ENCODE measurements around the gene TMEM119.
A peak's percentile ranks its signal among the peaks of the same experiment; 100 is the strongest.

Gene TMEM119

GRCh38 chr12:108599541-108599940 is 1.7 kb upstream of the TMEM119 start:
- Histone ChIP-seq H3K79me1 (ENCODE audit: low read depth, low read length) (no peaks in the 10 kb centered on the region), H3K9me3 (replicated peaks in 1 of 2; ENCODE audit: control insufficient read depth in 2 of 2, insufficient read depth in 1 of 2, low read depth in 1 of 2, low read length in 2 of 2) (peaks cover 0 to 2% of the 10 kb centered on the region in 2 donors), H2BK15ac (ENCODE audit: low read length) (peak overlapping the region; percentile 3), H4K91ac (ENCODE audit: low read depth, low read length, poor library complexity) (no peak overlapping the region), H3K27ac (replicated peaks; ENCODE audit: low read length) (no peak overlapping the region), H3K27me3 (ENCODE audit: control insufficient read depth in 3 of 3, insufficient read depth in 3 of 3, low read depth in 1 of 3, low read length in 3 of 3) (peaks cover 0 to 3% (median 0%) of the 10 kb centered on the region in 3 experiments), H3K4ac (ENCODE audit: low read length) (no peak overlapping the region), H2BK5ac (ENCODE audit: low read length) (no peak overlapping the region), H2BK12ac (ENCODE audit: low read length) (peak overlapping the region; percentile 32), H2AFZ (ENCODE audit: low read length) (no peak overlapping the region), H3K18ac (ENCODE audit: low read length) (peak overlapping the region; percentile 39), H3K23ac (ENCODE audit: low read depth, low read length, poor library complexity) (peak overlapping the region; percentile 26), H3K36me3 (replicated peaks in 1 of 2; ENCODE audit: control insufficient read depth in 2 of 2, insufficient read depth in 2 of 2, low read length in 2 of 2) (no peaks in the 10 kb centered on the region), H3K14ac (ENCODE audit: low read length) (no peak overlapping the region), H3K4me3 (ENCODE audit: low read length in 2 of 2) (no peak overlapping the region), H2AK5ac (ENCODE audit: low read depth, low read length) (peak overlapping the region; percentile 40), H3K4me2 (ENCODE audit: insufficient read depth, low read length, poor library complexity, severe bottlenecking) (no peak overlapping the region), H3K9ac (ENCODE audit: low read depth, low read length, poor library complexity) (no peak overlapping the region), H2BK120ac (ENCODE audit: low read depth, low read length) (no peak overlapping the region), H3K4me1 (ENCODE audit: control insufficient read depth in 2 of 2, insufficient read depth in 1 of 2, low read depth in 1 of 2, low read length in 2 of 2) (peaks cover 16% of the 10 kb centered on the region in 2 donors), H4K8ac (ENCODE audit: low read depth, low read length) (no peak overlapping the region)
- no CpG with 5 or more reads among the region's 6 CpGs for WGBS, 2 donors (ENCODE audit: extremely low coverage in 2 of 2, insufficient read length in 2 of 2, insufficient replicate concordance in 1 of 2)
- no peak for DNase-seq (ENCODE audit: low spot score)

DNA sequence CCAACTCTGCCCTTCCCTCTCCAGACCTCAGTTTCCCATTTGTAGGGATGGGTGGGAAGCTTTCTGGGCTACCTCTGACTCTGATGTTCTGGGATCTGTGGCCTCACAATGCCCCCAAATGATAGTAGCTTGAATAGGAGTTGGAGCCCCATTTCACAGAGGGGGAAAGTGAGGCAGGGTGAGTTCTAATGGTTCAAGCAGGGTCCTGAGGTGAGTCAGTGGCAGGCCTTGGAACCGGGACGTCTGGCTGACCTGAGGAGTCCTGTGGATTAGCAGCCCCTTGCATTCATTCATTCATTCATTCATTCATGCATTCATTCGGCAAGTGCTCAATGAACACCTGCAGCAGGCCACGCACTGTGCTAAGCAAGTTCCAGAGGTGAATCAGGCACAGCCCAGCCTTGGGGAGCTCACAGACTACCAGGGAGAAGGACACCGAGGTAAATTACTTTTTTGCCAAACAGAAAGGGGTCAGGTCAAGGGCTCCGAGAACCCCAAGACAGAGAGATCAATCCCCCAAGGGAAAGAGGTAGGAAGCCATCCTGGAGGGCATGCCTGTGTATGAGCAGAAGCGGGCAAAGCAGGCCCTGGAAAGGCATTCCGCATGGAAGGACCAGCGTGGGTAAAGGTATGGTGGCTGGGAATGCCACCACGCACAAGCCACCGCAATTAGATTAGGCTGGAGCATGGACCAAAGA is 818 bp upstream of the TMEM119 start:
- no peak overlapping the region for H2BK12ac ChIP-seq (ENCODE audit: low read length)
- H3K36me3 ChIP-seq (replicated peaks in 1 of 2; ENCODE audit: control insufficient read depth in 2 of 2, insufficient read depth in 2 of 2, low read length in 2 of 2) = no peaks in the 10 kb centered on the region
- no peak for DNase-seq (ENCODE audit: low spot score)
- H2BK5ac ChIP-seq (ENCODE audit: low read length) = peak overlapping the region; percentile 15
- no peak overlapping the region for H3K4me2 ChIP-seq (ENCODE audit: insufficient read depth, low read length, poor library complexity, severe bottlenecking)
- no CpG with 5 or more reads among the region's 11 CpGs for WGBS, 2 donors (ENCODE audit: extremely low coverage in 2 of 2, insufficient read length in 2 of 2, insufficient replicate concordance in 1 of 2)
- H2BK120ac ChIP-seq (ENCODE audit: low read depth, low read length) = no peak overlapping the region
- H3K27me3 ChIP-seq (ENCODE audit: control insufficient read depth in 3 of 3, insufficient read depth in 3 of 3, low read depth in 1 of 3, low read length in 3 of 3) = peaks cover 0 to 2% (median 0%) of the 10 kb centered on the region in 3 experiments
- H3K9ac ChIP-seq (ENCODE audit: low read depth, low read length, poor library complexity) = no peak overlapping the region
- H2AFZ ChIP-seq (ENCODE audit: low read length) = peak overlapping the region; percentile 83
- no peak overlapping the region for H3K4me3 ChIP-seq (ENCODE audit: low read length in 2 of 2)
- H3K23ac ChIP-seq (ENCODE audit: low read depth, low read length, poor library complexity) = no peak overlapping the region
- H3K9me3 ChIP-seq (replicated peaks in 1 of 2; ENCODE audit: control insufficient read depth in 2 of 2, insufficient read depth in 1 of 2, low read depth in 1 of 2, low read length in 2 of 2) = peaks cover 0 to 2% of the 10 kb centered on the region in 2 donors
- no peak overlapping the region for H3K18ac ChIP-seq (ENCODE audit: low read length)
- no peak overlapping the region for H4K8ac ChIP-seq (ENCODE audit: low read depth, low read length)
- no peak overlapping the region for H4K91ac ChIP-seq (ENCODE audit: low read depth, low read length, poor library complexity)
- no peak overlapping the region for H3K4ac ChIP-seq (ENCODE audit: low read length)
- no peak overlapping the region for H3K27ac ChIP-seq (replicated peaks; ENCODE audit: low read length)
- H3K4me1 ChIP-seq (ENCODE audit: control insufficient read depth in 2 of 2, insufficient read depth in 1 of 2, low read depth in 1 of 2, low read length in 2 of 2) = peaks cover 13 to 16% of the 10 kb centered on the region in 2 donors
- no peak overlapping the region for H2AK5ac ChIP-seq (ENCODE audit: low read depth, low read length)
- H2BK15ac ChIP-seq (ENCODE audit: low read length) = peak overlapping the region; percentile 3
- H3K79me1 ChIP-seq (ENCODE audit: low read depth, low read length) = no peaks in the 10 kb centered on the region
- no peak overlapping the region for H3K14ac ChIP-seq (ENCODE audit: low read length)

DNA sequence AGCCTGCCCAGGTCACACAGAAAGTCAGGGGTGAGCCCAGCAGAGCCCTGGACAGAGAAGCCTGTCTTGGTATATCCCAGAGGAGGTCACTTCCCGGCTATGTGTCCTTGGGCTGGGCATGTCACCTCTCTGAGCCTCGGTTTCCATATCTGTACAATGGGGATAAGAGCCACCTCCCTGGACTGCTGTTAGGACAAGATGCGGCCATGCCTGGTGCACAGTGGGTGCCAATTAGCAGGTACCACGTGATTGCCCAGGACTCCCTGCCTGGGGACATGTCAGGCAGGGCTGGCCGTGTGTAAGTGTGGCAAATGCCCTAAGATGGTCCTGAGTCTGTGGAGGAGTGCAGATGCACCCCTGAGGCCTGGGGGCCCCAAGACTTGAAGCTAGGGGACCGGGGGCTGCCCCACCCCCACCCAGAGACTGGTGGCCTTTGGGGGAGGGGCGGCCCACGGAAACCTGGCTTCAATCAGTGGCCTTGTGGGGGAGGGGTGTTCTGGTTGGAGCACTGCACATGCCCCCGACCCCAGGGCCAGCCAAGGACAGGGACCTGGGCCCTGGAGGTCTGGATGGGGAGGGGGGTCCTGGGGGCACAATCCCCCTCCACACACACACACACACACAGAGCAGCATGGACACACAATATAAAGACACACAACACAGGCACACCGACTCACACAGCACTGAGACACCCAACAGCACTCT is 878 bp downstream of the TMEM119 start:
- Histone ChIP-seq H3K9ac (ENCODE audit: low read depth, low read length, poor library complexity) (no peak overlapping the region), H2AK5ac (ENCODE audit: low read depth, low read length) (peak overlapping the region; percentile 43), H3K4me1 (ENCODE audit: control insufficient read depth in 2 of 2, insufficient read depth in 1 of 2, low read depth in 1 of 2, low read length in 2 of 2) (peaks cover 13 to 16% of the 10 kb centered on the region in 2 donors), H3K4me3 (ENCODE audit: low read length in 2 of 2) (peak overlapping the region; percentile 8 to 19), H3K14ac (ENCODE audit: low read length) (no peak overlapping the region), H3K27ac (replicated peaks; ENCODE audit: low read length) (no peak overlapping the region), H2BK12ac (ENCODE audit: low read length) (peak overlapping the region; percentile 63), H3K27me3 (ENCODE audit: control insufficient read depth in 3 of 3, insufficient read depth in 3 of 3, low read depth in 1 of 3, low read length in 3 of 3) (no peaks in the 10 kb centered on the region), H3K79me1 (ENCODE audit: low read depth, low read length) (no peaks in the 10 kb centered on the region), H3K18ac (ENCODE audit: low read length) (peak overlapping the region; percentile 78), H3K23ac (ENCODE audit: low read depth, low read length, poor library complexity) (no peak overlapping the region), H3K9me3 (replicated peaks in 1 of 2; ENCODE audit: control insufficient read depth in 2 of 2, insufficient read depth in 1 of 2, low read depth in 1 of 2, low read length in 2 of 2) (no peaks in the 10 kb centered on the region), H2BK15ac (ENCODE audit: low read length) (peak overlapping the region; percentile 18), H4K91ac (ENCODE audit: low read depth, low read length, poor library complexity) (peak overlapping the region; percentile 38), H3K4ac (ENCODE audit: low read length) (no peak overlapping the region), H3K36me3 (replicated peaks in 1 of 2; ENCODE audit: control insufficient read depth in 2 of 2, insufficient read depth in 2 of 2, low read length in 2 of 2) (no peaks in the 10 kb centered on the region), H2BK5ac (ENCODE audit: low read length) (no peak overlapping the region), H2AFZ (ENCODE audit: low read length) (peak overlapping the region; percentile 83), H2BK120ac (ENCODE audit: low read depth, low read length) (no peak overlapping the region), H4K8ac (ENCODE audit: low read depth, low read length) (peak overlapping the region; percentile 29), H3K4me2 (ENCODE audit: insufficient read depth, low read length, poor library complexity, severe bottlenecking) (no peak overlapping the region)
- no CpG with 5 or more reads among the region's 10 CpGs for WGBS, 2 donors (ENCODE audit: extremely low coverage in 2 of 2, insufficient read length in 2 of 2, insufficient replicate concordance in 1 of 2)
- DNase-seq (ENCODE audit: low spot score) = no peak
